K562 (cell line): ENCODE results near the gene PFKFB2. TPM values are rescaled to one million over a fixed set of nuclear protein-coding genes. Genes with fewer than 3 reads are reported as not detected.

Experiments
- BCOR ChIP-seq: fragments of 450-650 bp; IDR thresholded peaks from 2 replicates; pipeline ENCODE4 v1.6.1; 2016
- MAFK ChIP-seq: IDR thresholded peaks from 2 replicates; pipeline ENCODE4 v1.6.1; 2011; ENCODE audit warnings: low read length, improper control_type of control experiment
- NFATC3 ChIP-seq: fragments of 450-650 bp; IDR thresholded peaks from 2 replicates; pipeline ENCODE4 v1.6.1; 2017; ENCODE audit warnings: mild to moderate bottlenecking
- PCBP1 ChIP-seq: fragments of 200-400 bp; formaldehyde crosslinking; IDR thresholded peaks from 2 replicates; pipeline ENCODE4 v1.6.1; 2018; ENCODE audit warnings: mild to moderate bottlenecking, low read depth, low read length; ENCODE audit not compliant: poor library complexity, severe bottlenecking
- SAFB ChIP-seq: fragments of 200-400 bp; formaldehyde crosslinking; IDR thresholded peaks from 2 replicates; pipeline ENCODE4 v1.6.1; 2017; ENCODE audit warnings: low read depth, low read length, borderline replicate concordance
- SMAD2 ChIP-seq: fragments of 150-350 bp; IDR thresholded peaks from 2 replicates; pipeline ENCODE4 v1.6.1; 2014; ENCODE audit warnings: low read depth, mild to moderate bottlenecking, low read length
- ZNF232 ChIP-seq: sonication (generic); formaldehyde crosslinking; IDR thresholded peaks from 2 replicates; pipeline ENCODE4 v1.8.0; 2022; ENCODE audit warnings: mild to moderate bottlenecking, missing genetic modification reagents
- polyA plus RNA-seq, 8 experiments: library from polyadenylated mRNA; depleted of rRNA in 4 of 8; stranded (reverse) in 5 of 8; unstranded in 3 of 8; fragments of >200 nt; fragmentation: Nextera tagmentation in 2 of 8; fragmentation: Illumina TruSeq in 1 of 8; extraction: Ambion mirVana in 2 of 8; extraction: Trizol in 1 of 8; gene quantifications; 2 replicates each; pipeline versions ENCODE4 v1.2.1 to v1.2.3, GENCODE V29; 2011 to 2014; ENCODE audit warnings: inconsistent platforms in 1 of 8, missing spikeins in 1 of 8
- total RNA-seq, 7 experiments: library from RNA; depleted of rRNA in 6 of 7; stranded (reverse); fragments of >200 nt in 6 of 7; fragmentation: Illumina TruSeq in 2 of 7; extraction: Trizol in 2 of 7; gene quantifications; 2 replicates each; pipeline versions ENCODE4 v1.2.1 to v1.2.3, GENCODE V29; 2011 to 2021; ENCODE audit warnings: low replicate concordance in 1 of 7
- TF ChIP-seq, protein P1 (sequence below): fragments of 150-350 bp; conservative IDR thresholded peaks from 2 replicates; pipeline ENCODE4 v1.6.1; 2014; ENCODE audit warnings: low read length
- TF ChIP-seq, protein P2 (sequence below), 2 experiments: fragments of 450-650 bp; IDR thresholded peaks; 2 replicates each; pipeline ENCODE4 v1.6.1; 2018; ENCODE audit warnings: mild to moderate bottlenecking in 2 of 2, low read depth in 1 of 2; ENCODE audit not compliant: partially characterized antibody in 2 of 2
- TF ChIP-seq, protein P3 (sequence below): fragments of 450-650 bp; IDR thresholded peaks from one replicate; pipeline ENCODE4 v1.6.1; 2018; ENCODE audit warnings: mild to moderate bottlenecking, moderate library complexity; ENCODE audit not compliant: partially characterized antibody
- TF ChIP-seq, protein P4 (sequence below), 2 experiments: fragments of 450-650 bp in 1 of 2; IDR thresholded peaks; 2 replicates each; pipeline ENCODE4 v1.6.1; 2011 to 2017; ENCODE audit warnings: low read depth in 2 of 2, antibody characterized with exemption in 1 of 2, borderline replicate concordance in 1 of 2, low read length in 1 of 2, mild to moderate bottlenecking in 1 of 2, mixed read lengths in 1 of 2; ENCODE audit not compliant: control insufficient read depth in 1 of 2
- TF ChIP-seq, protein P5 (sequence below), 2 experiments: fragments of 200-800 bp in 1 of 2; sonication (Bioruptor generic) in 1 of 2; sonication (generic) in 1 of 2; formaldehyde crosslinking in 1 of 2; IDR thresholded peaks in 1 of 2; conservative IDR thresholded peaks in 1 of 2; 2 replicates each; pipeline versions ENCODE4 v1.5.0 to v1.6.1; 2016 to 2020; ENCODE audit warnings: missing compliant biosample characterization in 1 of 2, missing genetic modification characterization in 1 of 2, missing genetic modification reagents in 1 of 2

PFKFB2 gene
- total and polyA plus RNA-seq, 9 of the 15 experiments (the other 6 are each of a cell fraction or from before 2014, with no cell fraction given), result 6.9 to 26.0 (median 16.4) TPM

DNA sequence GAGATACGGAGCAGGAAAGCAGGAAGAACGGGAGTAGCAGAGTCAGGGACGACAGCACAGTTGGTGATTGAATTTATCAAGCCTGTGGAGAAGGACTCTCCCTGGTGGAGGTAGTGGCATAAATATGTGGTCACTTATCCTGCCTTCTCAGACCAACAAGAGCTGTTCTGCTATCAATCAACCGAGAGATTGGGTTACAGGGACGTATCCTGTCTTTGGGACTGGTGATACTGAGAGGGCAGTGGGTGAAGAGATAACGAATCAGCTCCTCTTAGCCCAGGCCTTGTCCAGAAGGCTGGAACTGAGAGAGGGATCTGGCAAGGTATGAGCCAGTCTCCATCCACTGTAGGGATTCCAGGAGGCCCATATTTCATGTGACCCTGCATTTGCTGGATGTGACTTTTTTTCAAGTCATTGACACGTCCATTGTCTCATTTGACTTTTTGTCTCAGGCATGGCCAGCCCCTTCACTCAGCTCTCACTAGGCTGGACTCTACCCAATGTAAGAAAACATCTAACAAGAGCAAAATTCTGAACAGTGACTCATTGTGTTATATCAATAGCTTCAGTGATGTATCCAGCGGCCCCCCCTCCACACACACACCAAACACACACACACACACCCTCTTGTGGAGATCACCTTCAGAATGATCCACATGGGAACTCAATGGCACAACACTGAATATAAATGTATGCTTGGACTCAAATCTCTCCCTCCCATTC lies 31.8 kb upstream of the PFKFB2 start (continued):
- 0 out of 2 replicates have a peak, but pooled peaks have one; percentile 36 for TF ChIP-seq NFATC3
- TF ChIP-seq MAFK, result no peak
- TF ChIP-seq, protein P1, sequence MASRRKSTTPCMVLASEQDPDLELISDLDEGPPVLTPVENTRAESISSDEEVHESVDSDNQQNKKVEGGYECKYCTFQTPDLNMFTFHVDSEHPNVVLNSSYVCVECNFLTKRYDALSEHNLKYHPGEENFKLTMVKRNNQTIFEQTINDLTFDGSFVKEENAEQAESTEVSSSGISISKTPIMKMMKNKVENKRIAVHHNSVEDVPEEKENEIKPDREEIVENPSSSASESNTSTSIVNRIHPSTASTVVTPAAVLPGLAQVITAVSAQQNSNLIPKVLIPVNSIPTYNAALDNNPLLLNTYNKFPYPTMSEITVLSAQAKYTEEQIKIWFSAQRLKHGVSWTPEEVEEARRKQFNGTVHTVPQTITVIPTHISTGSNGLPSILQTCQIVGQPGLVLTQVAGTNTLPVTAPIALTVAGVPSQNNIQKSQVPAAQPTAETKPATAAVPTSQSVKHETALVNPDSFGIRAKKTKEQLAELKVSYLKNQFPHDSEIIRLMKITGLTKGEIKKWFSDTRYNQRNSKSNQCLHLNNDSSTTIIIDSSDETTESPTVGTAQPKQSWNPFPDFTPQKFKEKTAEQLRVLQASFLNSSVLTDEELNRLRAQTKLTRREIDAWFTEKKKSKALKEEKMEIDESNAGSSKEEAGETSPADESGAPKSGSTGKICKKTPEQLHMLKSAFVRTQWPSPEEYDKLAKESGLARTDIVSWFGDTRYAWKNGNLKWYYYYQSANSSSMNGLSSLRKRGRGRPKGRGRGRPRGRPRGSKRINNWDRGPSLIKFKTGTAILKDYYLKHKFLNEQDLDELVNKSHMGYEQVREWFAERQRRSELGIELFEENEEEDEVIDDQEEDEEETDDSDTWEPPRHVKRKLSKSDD, result no peak
- TF ChIP-seq, protein P2, sequence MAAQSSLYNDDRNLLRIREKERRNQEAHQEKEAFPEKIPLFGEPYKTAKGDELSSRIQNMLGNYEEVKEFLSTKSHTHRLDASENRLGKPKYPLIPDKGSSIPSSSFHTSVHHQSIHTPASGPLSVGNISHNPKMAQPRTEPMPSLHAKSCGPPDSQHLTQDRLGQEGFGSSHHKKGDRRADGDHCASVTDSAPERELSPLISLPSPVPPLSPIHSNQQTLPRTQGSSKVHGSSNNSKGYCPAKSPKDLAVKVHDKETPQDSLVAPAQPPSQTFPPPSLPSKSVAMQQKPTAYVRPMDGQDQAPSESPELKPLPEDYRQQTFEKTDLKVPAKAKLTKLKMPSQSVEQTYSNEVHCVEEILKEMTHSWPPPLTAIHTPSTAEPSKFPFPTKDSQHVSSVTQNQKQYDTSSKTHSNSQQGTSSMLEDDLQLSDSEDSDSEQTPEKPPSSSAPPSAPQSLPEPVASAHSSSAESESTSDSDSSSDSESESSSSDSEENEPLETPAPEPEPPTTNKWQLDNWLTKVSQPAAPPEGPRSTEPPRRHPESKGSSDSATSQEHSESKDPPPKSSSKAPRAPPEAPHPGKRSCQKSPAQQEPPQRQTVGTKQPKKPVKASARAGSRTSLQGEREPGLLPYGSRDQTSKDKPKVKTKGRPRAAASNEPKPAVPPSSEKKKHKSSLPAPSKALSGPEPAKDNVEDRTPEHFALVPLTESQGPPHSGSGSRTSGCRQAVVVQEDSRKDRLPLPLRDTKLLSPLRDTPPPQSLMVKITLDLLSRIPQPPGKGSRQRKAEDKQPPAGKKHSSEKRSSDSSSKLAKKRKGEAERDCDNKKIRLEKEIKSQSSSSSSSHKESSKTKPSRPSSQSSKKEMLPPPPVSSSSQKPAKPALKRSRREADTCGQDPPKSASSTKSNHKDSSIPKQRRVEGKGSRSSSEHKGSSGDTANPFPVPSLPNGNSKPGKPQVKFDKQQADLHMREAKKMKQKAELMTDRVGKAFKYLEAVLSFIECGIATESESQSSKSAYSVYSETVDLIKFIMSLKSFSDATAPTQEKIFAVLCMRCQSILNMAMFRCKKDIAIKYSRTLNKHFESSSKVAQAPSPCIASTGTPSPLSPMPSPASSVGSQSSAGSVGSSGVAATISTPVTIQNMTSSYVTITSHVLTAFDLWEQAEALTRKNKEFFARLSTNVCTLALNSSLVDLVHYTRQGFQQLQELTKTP (IDR thresholded peaks at IDR 0.05; ENCODE audit: low read depth in 1 of 2, partially characterized antibody in 2 of 2), result peak in 1 of 2 experiments; percentile 67
- no peak for TF ChIP-seq SMAD2
- TF ChIP-seq, protein P3, sequence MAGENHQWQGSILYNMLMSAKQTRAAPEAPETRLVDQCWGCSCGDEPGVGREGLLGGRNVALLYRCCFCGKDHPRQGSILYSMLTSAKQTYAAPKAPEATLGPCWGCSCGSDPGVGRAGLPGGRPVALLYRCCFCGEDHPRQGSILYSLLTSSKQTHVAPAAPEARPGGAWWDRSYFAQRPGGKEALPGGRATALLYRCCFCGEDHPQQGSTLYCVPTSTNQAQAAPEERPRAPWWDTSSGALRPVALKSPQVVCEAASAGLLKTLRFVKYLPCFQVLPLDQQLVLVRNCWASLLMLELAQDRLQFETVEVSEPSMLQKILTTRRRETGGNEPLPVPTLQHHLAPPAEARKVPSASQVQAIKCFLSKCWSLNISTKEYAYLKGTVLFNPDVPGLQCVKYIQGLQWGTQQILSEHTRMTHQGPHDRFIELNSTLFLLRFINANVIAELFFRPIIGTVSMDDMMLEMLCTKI, result no peak
- TF ChIP-seq BCOR, result peak; percentile 85
- TF ChIP-seq, protein P4, sequence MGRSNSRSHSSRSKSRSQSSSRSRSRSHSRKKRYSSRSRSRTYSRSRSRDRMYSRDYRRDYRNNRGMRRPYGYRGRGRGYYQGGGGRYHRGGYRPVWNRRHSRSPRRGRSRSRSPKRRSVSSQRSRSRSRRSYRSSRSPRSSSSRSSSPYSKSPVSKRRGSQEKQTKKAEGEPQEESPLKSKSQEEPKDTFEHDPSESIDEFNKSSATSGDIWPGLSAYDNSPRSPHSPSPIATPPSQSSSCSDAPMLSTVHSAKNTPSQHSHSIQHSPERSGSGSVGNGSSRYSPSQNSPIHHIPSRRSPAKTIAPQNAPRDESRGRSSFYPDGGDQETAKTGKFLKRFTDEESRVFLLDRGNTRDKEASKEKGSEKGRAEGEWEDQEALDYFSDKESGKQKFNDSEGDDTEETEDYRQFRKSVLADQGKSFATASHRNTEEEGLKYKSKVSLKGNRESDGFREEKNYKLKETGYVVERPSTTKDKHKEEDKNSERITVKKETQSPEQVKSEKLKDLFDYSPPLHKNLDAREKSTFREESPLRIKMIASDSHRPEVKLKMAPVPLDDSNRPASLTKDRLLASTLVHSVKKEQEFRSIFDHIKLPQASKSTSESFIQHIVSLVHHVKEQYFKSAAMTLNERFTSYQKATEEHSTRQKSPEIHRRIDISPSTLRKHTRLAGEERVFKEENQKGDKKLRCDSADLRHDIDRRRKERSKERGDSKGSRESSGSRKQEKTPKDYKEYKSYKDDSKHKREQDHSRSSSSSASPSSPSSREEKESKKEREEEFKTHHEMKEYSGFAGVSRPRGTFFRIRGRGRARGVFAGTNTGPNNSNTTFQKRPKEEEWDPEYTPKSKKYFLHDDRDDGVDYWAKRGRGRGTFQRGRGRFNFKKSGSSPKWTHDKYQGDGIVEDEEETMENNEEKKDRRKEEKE (IDR thresholded peaks at IDR 0.05; ENCODE audit: borderline replicate concordance in 1 of 2, control insufficient read depth in 1 of 2, low read depth in 2 of 2, low read length in 1 of 2), result peak in 1 of 2 experiments; percentile 84; a peak in 1 of 4 replicates
- TF ChIP-seq PCBP1, result no peak
- TF ChIP-seq SAFB, result no peak
- TF ChIP-seq ZNF232 (CRISPR knock-in tag), result no peak
- TF ChIP-seq, protein P5, sequence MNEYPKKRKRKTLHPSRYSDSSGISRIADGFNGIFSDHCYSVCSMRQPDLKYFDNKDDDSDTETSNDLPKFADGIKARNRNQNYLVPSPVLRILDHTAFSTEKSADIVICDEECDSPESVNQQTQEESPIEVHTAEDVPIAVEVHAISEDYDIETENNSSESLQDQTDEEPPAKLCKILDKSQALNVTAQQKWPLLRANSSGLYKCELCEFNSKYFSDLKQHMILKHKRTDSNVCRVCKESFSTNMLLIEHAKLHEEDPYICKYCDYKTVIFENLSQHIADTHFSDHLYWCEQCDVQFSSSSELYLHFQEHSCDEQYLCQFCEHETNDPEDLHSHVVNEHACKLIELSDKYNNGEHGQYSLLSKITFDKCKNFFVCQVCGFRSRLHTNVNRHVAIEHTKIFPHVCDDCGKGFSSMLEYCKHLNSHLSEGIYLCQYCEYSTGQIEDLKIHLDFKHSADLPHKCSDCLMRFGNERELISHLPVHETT (CRISPR knock-in tag; conservative IDR thresholded peaks at IDR 0.05 in 1 of 2, IDR thresholded peaks at IDR 0.05 in 1 of 2), result peak in 1 of 2 experiments; percentile 91; a peak in 2 of 4 replicates
